Fibroblast of lung (primary cell): ENCODE data around the gene PRKAR1B.

Experiments used
- CTCF ChIP-seq, 2 donors: IDR thresholded peaks in 1 of 2; conservative IDR thresholded peaks in 1 of 2; 1 replicate in 1 of 2; 2 replicates in 1 of 2; pipeline ENCODE4 v1.5.1; 2011 to 2012; ENCODE audit warnings: low read length in 2 of 2, control low read depth in 1 of 2, inconsistent platforms in 1 of 2, low read depth in 1 of 2, mild to moderate bottlenecking in 1 of 2
- EZH2 ChIP-seq: IDR thresholded peaks from 2 replicates; pipeline ENCODE4 v1.5.1; 2012; ENCODE audit warnings: low read length, control low read depth, mild to moderate bottlenecking; ENCODE audit errors: missing control alignments

GRCh38 chr7:536231-536630 lies 190.8 kb downstream of the PRKAR1B start:
- TF ChIP-seq EZH2 (no peak), CTCF (conservative IDR thresholded peaks at IDR 0.05 in 1 of 2, IDR thresholded peaks at IDR 0.05 in 1 of 2; ENCODE audit: low read depth in 1 of 2, low read length in 2 of 2) (no peak)
